Measurements from ENCODE around the gene NECTIN1.

GRCh38 chr11:119672597-119672996 lies 56.4 kb downstream of the NECTIN1 start:
- TF ChIP-seq CTCF (conservative IDR thresholded peaks at IDR 0.05; ENCODE audit: low read length) (no peak), EZH2phosphoT487 (IDR thresholded peaks at IDR 0.05; ENCODE audit: borderline replicate concordance, low read depth, low read length) (no peak)

Measured in OCI-LY7 (cell line).